Muscle of back (tissue), 11 donors: ENCODE results near the gene BMP6. TPM values are rescaled to one million over a fixed set of nuclear protein-coding genes. Genes with fewer than 3 reads are reported as not detected.
A peak's percentile ranks its signal among the peaks of the same experiment; 100 is the strongest.
"Not testable (repeated sequence)": the region's sequence is repeated elsewhere in the genome, so short reads cannot be mapped to it uniquely, and the experiment has no call there.

ENCODE experiments used
- DNase-seq, 3 donors: peaks; one replicate each; pipeline versions ENCODE4 v3.0.0 to v3.0.0-alpha.2; 2013
- polyA plus RNA-seq, 10 donors: library from polyadenylated mRNA; unstranded; fragments of 120-200 nt; gene quantifications; one replicate each; pipeline ENCODE4 v1.2.1, GENCODE V29; 2013; ENCODE audit not compliant: insufficient read length in 10 of 10

Gene BMP6
- polyA plus RNA-seq, 10 donors = 0.87 to 2.6 (median 1.5) TPM

DNA sequence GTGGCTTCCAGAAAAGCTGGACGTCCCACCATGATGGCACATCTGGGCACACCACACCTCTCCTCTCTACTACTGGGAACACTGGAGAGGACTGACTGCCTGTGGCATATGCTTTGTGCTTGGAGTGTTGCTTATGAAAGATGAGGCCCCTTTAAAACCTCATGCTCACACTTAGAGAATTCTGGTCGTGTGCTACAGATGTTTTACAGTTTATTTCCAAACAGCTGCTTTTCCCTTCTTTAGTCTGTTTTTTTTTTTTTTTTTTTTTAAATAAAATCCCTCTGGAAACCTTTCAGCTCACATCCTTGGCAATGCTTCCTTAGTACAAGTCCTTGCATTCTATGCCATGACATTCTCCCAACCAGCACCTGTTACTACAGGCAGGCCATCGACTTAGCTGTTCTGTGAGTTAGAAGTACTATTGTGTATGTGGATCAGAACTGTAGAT is 60.3 kb downstream of the BMP6 start:
- peak; percentile 71 to 92 (median 80) for DNase-seq

DNA sequence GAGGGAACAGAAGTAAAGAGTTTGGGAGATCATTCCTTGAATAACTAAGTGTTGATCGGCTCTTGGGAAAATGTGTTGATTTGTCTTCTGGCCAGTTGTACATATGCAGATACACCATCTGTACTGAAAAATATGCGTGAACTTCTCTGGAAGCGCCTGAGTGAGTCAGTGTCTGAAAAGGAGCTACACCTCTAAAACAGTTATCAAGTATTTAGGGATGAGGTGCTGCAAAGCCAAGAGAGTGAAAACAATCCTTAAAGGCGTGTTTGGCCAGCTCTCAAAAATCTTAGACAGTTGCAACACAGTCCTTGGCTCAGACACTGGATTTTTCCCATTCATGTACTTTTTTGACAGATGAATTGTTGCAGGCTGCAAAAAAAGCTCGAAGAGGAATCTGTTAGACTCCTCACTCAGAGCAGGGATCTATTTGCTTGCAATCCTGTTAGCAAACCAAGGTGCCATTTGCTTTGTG is 61.3 kb downstream of the BMP6 start:
- peak; percentile 91 to 94 (median 93) for DNase-seq

DNA sequence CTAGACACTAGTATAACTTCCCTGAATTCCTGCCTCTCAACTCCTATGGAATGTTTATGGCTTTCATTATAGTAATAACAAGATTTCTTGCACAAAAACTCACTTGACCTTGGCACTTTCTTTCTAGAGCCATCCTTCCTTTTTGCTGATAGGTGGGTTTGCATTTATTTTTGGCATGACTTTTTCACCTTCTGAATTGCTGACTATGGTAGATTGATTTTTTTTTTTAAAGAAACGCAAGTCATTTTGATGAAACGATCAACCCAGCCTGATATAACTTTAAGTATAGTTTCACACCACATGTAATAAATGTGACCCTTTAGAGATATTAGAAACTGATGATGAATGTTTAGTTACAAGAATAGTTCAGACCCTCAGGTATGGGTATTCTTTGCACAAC is 61.8 kb downstream of the BMP6 start:
- no peak for DNase-seq

DNA sequence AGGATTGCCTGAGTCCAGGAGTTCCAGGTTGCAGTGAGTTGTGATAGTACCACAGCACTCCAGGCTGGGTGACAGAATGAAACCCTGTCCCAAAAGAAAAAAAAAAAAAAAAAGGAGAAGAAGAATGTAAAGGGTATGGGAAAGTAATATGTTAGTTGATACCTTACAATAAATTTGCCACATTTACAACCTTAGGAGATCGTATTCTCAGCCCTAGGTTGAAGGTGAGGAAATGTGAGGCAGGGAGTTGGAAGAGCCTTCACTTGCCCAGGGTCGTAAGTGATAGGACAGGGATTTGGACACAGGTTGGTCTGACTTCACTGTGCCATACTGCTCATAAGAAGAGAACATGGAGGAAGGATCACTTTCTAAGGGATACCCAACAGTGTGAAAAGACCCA is 68.6 kb downstream of the BMP6 start:
- DNase-seq = no peak

DNA sequence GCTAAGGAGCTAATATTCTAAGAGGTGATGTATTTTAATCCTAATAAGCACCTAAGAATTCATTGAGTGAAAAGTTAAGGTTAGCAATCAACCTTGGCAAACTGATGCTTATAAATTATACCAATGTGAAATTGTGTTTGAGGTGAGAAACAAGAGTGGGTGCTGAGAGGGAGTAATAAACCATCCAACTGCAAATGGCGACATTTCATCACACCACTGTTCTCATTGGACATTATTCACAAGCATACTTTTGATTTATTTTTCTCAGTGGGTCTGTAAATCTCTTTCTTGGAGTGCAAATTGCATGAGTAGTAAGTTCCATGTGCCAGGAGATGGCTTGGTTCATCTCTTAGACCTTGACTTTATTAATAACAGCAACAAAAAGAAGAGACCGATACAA is 71.5 kb downstream of the BMP6 start:
- no peak for DNase-seq

- no peak for DNase-seq
Measured at GRCh38 chr6:7798751-7799150, 72.9 kb downstream of the BMP6 start.

GRCh38 chr6:7802662-7803061 is 76.8 kb downstream of the BMP6 start:
- DNase-seq = no peak

- no peak for DNase-seq
Measured at GRCh38 chr6:7803214-7803613, 77.3 kb downstream of the BMP6 start.

DNA sequence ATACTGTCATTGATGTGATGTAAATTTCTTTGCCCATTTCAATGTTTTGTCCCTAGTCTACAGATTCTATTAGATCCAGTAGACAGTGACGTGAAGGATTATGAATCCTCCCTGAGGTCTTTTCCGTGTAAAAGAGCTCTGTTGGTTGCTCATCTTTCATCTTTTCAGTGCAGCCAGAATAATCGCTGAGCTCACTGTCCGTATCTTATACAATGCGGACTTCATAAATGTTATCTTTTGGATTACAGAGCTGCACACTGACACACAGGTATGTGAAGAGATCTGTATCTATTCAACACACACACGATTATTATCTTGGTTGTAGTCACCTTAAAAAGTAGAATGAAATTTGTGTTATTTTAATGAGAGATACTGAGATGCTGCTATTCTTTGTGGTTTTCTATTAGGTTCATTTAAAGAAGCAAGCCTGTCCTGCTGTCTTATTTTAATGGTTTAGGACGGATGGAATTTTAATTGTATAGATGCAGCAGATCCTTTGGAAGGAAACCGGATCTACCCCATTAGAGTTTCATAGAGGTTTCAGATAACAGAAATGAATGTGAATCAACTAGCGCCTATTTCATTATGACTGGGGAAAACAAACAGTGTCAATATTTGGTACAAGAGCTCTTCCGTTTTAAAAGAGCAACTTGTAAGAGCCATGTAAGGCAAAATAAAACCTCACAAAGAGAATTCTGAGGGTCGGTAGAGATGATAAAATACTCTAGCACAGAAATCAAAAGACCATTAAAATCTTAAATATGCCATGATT is 79.4 kb downstream of the BMP6 start:
- no peak for DNase-seq

DNA sequence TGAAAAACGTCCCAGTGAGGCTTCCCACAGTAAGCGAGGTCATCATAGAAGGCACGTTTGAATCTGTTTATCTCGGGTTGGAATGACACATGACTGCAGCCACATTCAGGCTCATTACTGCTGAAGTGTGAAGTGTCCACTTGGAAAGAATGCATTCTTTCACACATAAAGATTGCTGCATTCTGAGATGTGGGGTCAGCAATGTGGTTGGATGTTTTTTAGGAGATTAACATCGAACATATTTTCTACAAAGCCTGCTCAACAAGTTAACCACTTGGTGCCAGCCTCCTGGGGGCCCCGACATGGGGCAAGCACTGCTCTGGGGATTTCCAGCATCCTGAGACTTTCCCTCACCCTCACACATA is 79.9 kb downstream of the BMP6 start:
- DNase-seq = no peak

- no peak for DNase-seq
Measured at GRCh38 chr6:7806711-7807110, 80.8 kb downstream of the BMP6 start.

GRCh38 chr6:7809346-7809745 is 83.4 kb downstream of the BMP6 start:
- no peak for DNase-seq

DNA sequence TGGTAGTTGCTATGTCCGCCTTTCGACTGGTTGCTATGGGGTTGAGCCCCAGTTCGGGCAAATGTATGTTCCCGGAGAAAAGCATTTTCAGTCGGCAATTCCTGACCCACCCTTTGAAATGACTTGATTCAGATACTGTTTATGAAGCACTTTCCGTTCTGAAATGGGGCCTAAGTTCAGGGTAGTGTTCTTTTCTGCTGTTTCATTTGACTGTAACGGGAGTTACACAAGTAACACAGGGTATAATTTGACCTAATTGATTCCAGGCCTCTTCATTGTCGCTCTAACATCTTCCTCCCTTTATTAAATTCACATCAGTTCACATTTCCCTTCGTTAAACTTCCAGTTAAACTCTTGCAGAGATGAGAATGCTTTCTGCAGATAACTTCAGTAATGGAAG is 85.5 kb downstream of the BMP6 start:
- DNase-seq = no peak

DNA sequence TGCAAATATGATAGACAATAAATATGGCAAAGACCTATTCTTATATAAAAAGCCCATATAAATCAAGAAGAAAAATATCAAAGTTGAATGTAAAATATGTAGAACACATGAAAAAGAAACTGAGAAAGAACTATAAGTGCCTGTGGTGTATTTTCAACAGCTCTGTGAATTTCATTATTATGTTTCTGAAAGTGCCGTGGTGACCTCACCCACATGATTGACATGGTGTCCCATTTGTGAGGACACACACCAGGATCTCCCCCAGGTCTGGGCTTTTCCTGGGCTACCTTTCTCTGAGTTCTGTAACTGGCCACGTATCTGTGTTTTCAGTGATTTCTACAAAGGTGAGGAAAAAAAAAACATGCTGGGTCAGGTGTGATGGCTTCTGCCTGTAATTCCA is 86.7 kb downstream of the BMP6 start:
- no peak for DNase-seq

DNA sequence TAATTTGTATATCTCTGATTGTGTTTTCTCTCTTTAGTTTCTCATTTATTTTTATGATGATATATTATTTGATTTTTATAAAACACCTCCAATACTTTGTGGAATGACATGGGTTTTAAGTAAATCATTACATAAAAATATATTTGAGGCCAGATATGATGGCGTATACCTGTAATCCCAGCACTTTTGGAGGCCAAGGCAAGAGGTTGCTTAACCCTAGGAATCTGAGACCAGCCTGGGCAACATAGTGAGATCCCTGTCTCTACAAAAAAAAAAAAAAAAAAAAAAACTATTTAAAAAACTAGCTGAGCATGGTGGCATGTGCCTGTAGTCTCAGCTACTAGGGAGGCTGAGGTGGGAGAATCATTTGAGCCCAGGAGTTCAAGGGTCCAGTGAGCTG is 87.3 kb downstream of the BMP6 start:
- DNase-seq = no peak

DNA sequence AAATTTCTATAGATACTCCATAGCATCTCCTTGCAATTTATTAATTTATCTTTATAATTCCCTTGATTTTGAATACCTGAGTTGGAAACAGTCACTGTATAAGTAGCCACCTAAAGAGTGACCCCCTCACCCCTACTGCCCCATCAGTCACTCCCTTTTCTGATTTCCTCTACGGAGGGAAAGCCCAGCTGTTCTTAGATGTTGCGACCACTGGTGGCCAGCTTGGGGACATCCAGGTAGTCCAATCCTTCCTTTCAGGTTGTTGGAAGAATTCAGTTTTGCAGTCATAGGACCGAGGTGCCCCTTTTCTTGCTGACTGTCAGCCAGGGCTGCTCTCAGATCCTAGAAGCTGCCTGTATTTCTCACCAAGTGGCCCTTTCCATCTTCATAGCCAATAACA is 87.8 kb downstream of the BMP6 start:
- no peak for DNase-seq

- no peak for DNase-seq
Measured at GRCh38 chr6:7815716-7816115, 89.8 kb downstream of the BMP6 start.

- not testable (repeated sequence) for DNase-seq
Measured at GRCh38 chr6:7817184-7817583, 91.3 kb downstream of the BMP6 start.

- DNase-seq = peak; percentile 35 to 60 (median 43)
Measured at GRCh38 chr6:7818257-7819214, 92.6 kb downstream of the BMP6 start.

- peak; percentile 28 to 61 (median 39) for DNase-seq
Measured at GRCh38 chr6:7819431-7820015, 93.6 kb downstream of the BMP6 start.

- DNase-seq = no peak
Measured at GRCh38 chr6:7820288-7820835, 94.5 kb downstream of the BMP6 start.

- no peak for DNase-seq
Measured at GRCh38 chr6:7821426-7821825, 95.5 kb downstream of the BMP6 start.
